Middle frontal gyrus (tissue), 1 donor: ENCODE data around the gene TSEN54.

ENCODE experiments used
- DNase-seq: peaks from one replicate; pipeline ENCODE4 v3.0.0-alpha.2; 2015; ENCODE audit warnings: low spot score; ENCODE audit errors: extremely low spot score

Gene TSEN54

GRCh38 chr17:75488693-75489510, 27.4 kb upstream of the TSEN54 start:
- no peak for DNase-seq

- no peak for DNase-seq
These were observed 26.8 kb upstream of the TSEN54 start for GRCh38 chr17:75489511-75489955.

GRCh38 chr17:75490173-75490743, 26.1 kb upstream of the TSEN54 start:
- DNase-seq: no peak

- no peak for DNase-seq
These were observed 25.2 kb upstream of the TSEN54 start for GRCh38 chr17:75490953-75491649.

GRCh38 chr17:75491680-75492079, 24.6 kb upstream of the TSEN54 start:
- DNase-seq: no peak

- DNase-seq: no peak
These were observed 23.7 kb upstream of the TSEN54 start for GRCh38 chr17:75492555-75493168.

GRCh38 chr17:75493476-75494129, 22.7 kb upstream of the TSEN54 start:
- DNase-seq: no peak

GRCh38 chr17:75494326-75494877, 21.9 kb upstream of the TSEN54 start:
- no peak for DNase-seq

- DNase-seq: no peak
These were observed 20.3 kb upstream of the TSEN54 start for GRCh38 chr17:75496005-75496404.

GRCh38 chr17:75498039-75498725, 18.1 kb upstream of the TSEN54 start:
- DNase-seq: no peak

- no peak for DNase-seq
These were observed 17.6 kb upstream of the TSEN54 start for GRCh38 chr17:75498726-75499213.

- DNase-seq: no peak
These were observed 16.9 kb upstream of the TSEN54 start for GRCh38 chr17:75499313-75500022.

- no peak for DNase-seq
These were observed 15.7 kb upstream of the TSEN54 start for GRCh38 chr17:75500419-75501216.

GRCh38 chr17:75501378-75502071, 14.8 kb upstream of the TSEN54 start:
- DNase-seq: peak; percentile 53

- no peak for DNase-seq
These were observed 14.1 kb upstream of the TSEN54 start for GRCh38 chr17:75502072-75502720.

GRCh38 chr17:75502721-75503329, 13.5 kb upstream of the TSEN54 start:
- no peak for DNase-seq

- DNase-seq: no peak
These were observed 12.9 kb upstream of the TSEN54 start for GRCh38 chr17:75503337-75503950.
